ENCODE measurements around the gene SULT1B1.

The SULT1B1 gene

DNA sequence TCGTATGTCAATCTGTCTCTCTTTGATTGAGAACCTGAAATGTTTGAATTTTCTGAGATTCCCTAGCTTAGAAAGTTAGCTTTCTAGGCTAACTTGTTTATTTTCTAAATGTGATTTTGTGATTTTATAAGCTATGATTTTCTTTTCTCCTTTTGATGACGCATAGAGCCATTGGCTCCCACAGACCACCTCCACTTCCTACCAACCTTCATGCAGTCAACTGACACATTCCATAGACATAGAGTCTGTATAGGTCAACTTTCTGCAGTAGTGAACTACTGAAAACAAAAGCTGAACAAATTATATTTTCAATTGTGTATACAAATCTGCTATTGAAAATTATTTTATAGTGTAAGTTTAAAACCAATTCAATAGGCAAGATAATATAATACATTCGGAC, 2.8 kb upstream of the SULT1B1 start:
- Histone ChIP-seq H4K20me1 (ENCODE audit: low read depth, low read length) (no peaks in the 10 kb centered on the region), H3K4me3 (ENCODE audit: insufficient read depth, low read length, poor library complexity, severe bottlenecking) (no peak overlapping the region), H3F3A (ENCODE audit: insufficient read depth) (no peaks in the 10 kb centered on the region), H3K9ac (ENCODE audit: low read length) (no peak overlapping the region), H3K79me2 (ENCODE audit: insufficient read depth, low read length) (no peaks in the 10 kb centered on the region), H3K4me2 (ENCODE audit: low read depth, low read length, poor library complexity, severe bottlenecking) (no peak overlapping the region), H2AFZ (ENCODE audit: low read depth, low read length, severe bottlenecking) (no peak overlapping the region), H3K27ac (ENCODE audit: low read depth, low read length) (no peak overlapping the region), H3K9me2 (replicated peaks; ENCODE audit: insufficient read depth, low read length) (no peaks in the 10 kb centered on the region), H3K27me3 (ENCODE audit: low read length) (no peaks in the 10 kb centered on the region), H3K36me3 (ENCODE audit: low read length) (no peaks in the 10 kb centered on the region), H3K9me3 (ENCODE audit: insufficient read depth, low read length) (no peaks in the 10 kb centered on the region)
- TF ChIP-seq EZH2phosphoT487 (conservative IDR thresholded peaks at IDR 0.05; ENCODE audit: low read length) = no peak
- TF ChIP-seq, protein P1, sequence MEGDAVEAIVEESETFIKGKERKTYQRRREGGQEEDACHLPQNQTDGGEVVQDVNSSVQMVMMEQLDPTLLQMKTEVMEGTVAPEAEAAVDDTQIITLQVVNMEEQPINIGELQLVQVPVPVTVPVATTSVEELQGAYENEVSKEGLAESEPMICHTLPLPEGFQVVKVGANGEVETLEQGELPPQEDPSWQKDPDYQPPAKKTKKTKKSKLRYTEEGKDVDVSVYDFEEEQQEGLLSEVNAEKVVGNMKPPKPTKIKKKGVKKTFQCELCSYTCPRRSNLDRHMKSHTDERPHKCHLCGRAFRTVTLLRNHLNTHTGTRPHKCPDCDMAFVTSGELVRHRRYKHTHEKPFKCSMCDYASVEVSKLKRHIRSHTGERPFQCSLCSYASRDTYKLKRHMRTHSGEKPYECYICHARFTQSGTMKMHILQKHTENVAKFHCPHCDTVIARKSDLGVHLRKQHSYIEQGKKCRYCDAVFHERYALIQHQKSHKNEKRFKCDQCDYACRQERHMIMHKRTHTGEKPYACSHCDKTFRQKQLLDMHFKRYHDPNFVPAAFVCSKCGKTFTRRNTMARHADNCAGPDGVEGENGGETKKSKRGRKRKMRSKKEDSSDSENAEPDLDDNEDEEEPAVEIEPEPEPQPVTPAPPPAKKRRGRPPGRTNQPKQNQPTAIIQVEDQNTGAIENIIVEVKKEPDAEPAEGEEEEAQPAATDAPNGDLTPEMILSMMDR (IDR thresholded peaks at IDR 0.05; ENCODE audit: insufficient read depth, low read length, poor library complexity, severe bottlenecking) = no peak

DNA sequence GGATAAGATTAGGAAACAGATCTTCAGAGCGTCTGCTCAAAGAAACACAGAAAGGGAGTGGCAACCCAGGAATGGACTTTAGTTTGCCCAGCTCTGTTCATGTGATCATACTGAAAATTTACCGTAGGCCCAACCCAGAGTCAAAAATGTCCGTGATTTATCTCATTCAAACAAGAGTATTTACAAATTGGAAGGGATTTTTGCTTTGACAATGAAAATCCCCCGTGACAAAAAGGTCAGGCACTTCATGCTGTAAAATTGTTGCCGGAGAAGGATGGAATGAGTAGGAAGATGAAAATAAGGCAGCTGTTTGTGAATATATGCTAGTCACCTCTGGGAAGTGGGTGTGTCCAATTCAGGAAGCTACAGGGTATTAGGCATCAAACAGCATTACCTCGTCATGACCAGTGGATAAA, 1.2 kb downstream of the SULT1B1 start:
- no peaks in the 10 kb centered on the region for H3K9me3 ChIP-seq (ENCODE audit: insufficient read depth, low read length)
- H3K27me3 ChIP-seq (ENCODE audit: low read length) = no peaks in the 10 kb centered on the region
- H3F3A ChIP-seq (ENCODE audit: insufficient read depth) = no peaks in the 10 kb centered on the region
- H3K27ac ChIP-seq (ENCODE audit: low read depth, low read length) = no peak overlapping the region
- H3K9ac ChIP-seq (ENCODE audit: low read length) = no peak overlapping the region
- no peaks in the 10 kb centered on the region for H3K36me3 ChIP-seq (ENCODE audit: low read length)
- no peaks in the 10 kb centered on the region for H4K20me1 ChIP-seq (ENCODE audit: low read depth, low read length)
- TF ChIP-seq, protein P1 (IDR thresholded peaks at IDR 0.05; ENCODE audit: insufficient read depth, low read length, poor library complexity, severe bottlenecking) = no peak
- TF ChIP-seq EZH2phosphoT487 (conservative IDR thresholded peaks at IDR 0.05; ENCODE audit: low read length) = no peak
- H2AFZ ChIP-seq (ENCODE audit: low read depth, low read length, severe bottlenecking) = no peak overlapping the region
- no peaks in the 10 kb centered on the region for H3K79me2 ChIP-seq (ENCODE audit: insufficient read depth, low read length)
- H3K4me3 ChIP-seq (ENCODE audit: insufficient read depth, low read length, poor library complexity, severe bottlenecking) = no peak overlapping the region
- no peak overlapping the region for H3K4me2 ChIP-seq (ENCODE audit: low read depth, low read length, poor library complexity, severe bottlenecking)
- no peaks in the 10 kb centered on the region for H3K9me2 ChIP-seq (replicated peaks; ENCODE audit: insufficient read depth, low read length)

DNA sequence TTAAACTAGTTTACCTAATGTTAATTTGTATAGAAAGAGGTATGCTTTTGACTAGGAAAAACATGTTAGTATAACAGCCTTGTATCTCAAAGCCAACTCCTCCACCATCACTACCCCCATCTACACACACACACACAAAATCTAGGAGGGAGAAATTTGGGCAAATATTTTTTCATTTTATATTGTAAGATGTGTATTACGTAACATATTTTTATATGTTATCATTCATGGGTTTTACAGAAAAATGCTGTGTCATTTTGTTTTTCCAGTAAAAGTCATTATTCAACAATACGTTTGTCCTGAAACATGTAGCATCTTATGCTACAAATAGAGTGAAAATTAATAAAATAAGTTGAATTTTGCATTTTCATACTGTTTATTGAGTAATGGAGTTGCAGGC, 3.0 kb downstream of the SULT1B1 start:
- TF ChIP-seq, protein P1 (IDR thresholded peaks at IDR 0.05; ENCODE audit: insufficient read depth, low read length, poor library complexity, severe bottlenecking) = no peak
- no peak for TF ChIP-seq EZH2phosphoT487 (conservative IDR thresholded peaks at IDR 0.05; ENCODE audit: low read length)
- Histone ChIP-seq H3F3A (ENCODE audit: insufficient read depth) (no peaks in the 10 kb centered on the region), H3K79me2 (ENCODE audit: insufficient read depth, low read length) (no peaks in the 10 kb centered on the region), H3K36me3 (ENCODE audit: low read length) (no peaks in the 10 kb centered on the region), H3K27me3 (ENCODE audit: low read length) (no peaks in the 10 kb centered on the region), H3K27ac (ENCODE audit: low read depth, low read length) (no peak overlapping the region), H2AFZ (ENCODE audit: low read depth, low read length, severe bottlenecking) (no peak overlapping the region), H3K4me3 (ENCODE audit: insufficient read depth, low read length, poor library complexity, severe bottlenecking) (no peak overlapping the region), H3K9me3 (ENCODE audit: insufficient read depth, low read length) (no peaks in the 10 kb centered on the region), H3K9me2 (replicated peaks; ENCODE audit: insufficient read depth, low read length) (no peaks in the 10 kb centered on the region), H3K4me2 (ENCODE audit: low read depth, low read length, poor library complexity, severe bottlenecking) (no peak overlapping the region), H4K20me1 (ENCODE audit: low read depth, low read length) (no peaks in the 10 kb centered on the region), H3K9ac (ENCODE audit: low read length) (no peak overlapping the region)

All from SU-DHL-6 (cell line).